CD1c-positive myeloid dendritic cell (primary cell): ENCODE results near the gene GATB.
"Not testable (repeated sequence)": the region's sequence is repeated elsewhere in the genome, so short reads cannot be mapped to it uniquely, and the experiment has no call there.

Experiments
- DNase-seq: peaks from one replicate; pipeline ENCODE4 v3.0.0-alpha.2; 2016; ENCODE audit errors: extremely low spot score

GATB gene

GRCh38 chr4:151731670-151732069 lies 29.1 kb downstream of the GATB start:
- DNase-seq = not testable (repeated sequence)

GRCh38 chr4:151729731-151730559 lies 30.9 kb downstream of the GATB start:
- no peak for DNase-seq

GRCh38 chr4:151728679-151729078 lies 32.1 kb downstream of the GATB start:
- no peak for DNase-seq

DNA sequence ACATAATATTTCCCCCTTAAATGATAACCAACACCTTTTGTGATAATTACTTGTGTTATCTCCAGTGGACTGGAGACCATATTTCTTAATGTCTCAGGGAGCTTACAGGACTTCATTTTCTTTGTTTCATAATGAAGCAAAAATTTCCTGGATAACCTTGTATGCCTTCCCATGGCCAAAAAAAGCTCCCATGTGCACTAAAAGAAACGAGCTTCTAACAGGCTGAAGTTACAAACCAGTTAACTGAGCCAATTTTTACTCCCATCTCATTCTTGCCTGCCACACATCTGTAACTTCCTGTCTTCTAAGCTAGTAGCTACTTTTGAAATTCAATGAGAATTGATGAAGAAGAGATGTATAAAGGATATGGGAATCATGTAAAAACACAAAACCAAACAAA lies 32.8 kb downstream of the GATB start:
- DNase-seq = no peak

DNA sequence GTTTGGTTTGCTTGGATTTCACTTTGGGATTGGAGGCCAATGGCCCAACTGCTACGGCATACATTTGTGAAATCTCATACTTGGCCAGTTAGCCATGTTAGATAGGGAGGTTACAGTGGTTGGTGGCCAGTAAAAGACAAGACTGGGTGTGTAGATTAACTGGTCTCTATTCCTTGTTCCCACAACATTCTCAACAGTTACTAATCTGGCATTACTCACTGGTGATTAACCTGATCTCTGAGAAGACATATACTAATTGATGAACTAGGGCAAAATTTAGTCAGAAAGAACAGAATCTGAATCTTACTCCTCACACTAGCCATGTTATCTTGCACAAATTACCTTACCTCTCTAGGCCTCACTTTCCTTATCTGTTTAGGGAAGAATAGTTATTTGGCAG lies 33.4 kb downstream of the GATB start:
- no peak for DNase-seq

- no peak for DNase-seq
Observed at GRCh38 chr4:151725087-151725486, 35.7 kb downstream of the GATB start.

- no peak for DNase-seq
Observed at GRCh38 chr4:151721916-151722315, 38.9 kb downstream of the GATB start.

DNA sequence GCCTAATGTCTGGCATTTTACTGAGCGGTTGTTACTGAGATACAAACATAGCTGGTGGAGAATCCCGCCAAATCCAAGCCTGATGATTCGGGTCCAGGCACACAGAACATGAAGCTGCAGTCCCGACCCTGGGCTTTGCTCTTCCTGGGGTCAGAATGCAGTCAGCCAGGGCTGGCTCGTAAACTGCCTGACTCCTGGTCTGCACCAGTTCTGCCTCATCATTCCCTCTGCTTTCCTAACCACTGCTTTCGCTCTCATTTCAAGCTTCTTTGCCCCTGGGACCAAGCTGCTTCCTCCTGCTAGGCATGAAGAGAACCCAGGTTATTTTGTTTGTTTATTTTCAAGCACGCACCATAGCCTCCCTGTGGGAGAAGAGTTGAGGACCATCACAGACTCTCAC lies 39.3 kb downstream of the GATB start:
- DNase-seq = no peak

DNA sequence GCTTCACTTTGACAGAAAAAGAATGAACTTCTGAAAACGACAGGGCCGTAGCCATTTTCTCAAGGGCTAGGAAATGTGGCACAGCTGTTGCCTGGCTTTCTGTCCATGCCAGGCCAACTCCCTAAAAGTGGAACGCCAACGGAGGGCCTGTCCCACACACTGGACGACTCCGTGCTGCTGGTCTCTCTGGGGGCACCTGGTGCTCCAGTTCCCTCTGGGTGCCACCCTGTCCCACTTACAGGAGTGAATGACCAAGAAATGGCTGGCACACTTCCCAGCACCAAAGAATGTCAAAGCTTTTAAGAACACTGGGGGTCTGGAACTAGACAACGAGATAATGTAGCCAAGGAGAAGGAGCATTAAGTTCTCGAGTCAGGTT lies 40.9 kb downstream of the GATB start:
- DNase-seq = no peak

GRCh38 chr4:151718984-151719955 lies 41.5 kb downstream of the GATB start:
- no peak for DNase-seq

GRCh38 chr4:151717909-151718628 lies 42.7 kb downstream of the GATB start:
- no peak for DNase-seq

DNA sequence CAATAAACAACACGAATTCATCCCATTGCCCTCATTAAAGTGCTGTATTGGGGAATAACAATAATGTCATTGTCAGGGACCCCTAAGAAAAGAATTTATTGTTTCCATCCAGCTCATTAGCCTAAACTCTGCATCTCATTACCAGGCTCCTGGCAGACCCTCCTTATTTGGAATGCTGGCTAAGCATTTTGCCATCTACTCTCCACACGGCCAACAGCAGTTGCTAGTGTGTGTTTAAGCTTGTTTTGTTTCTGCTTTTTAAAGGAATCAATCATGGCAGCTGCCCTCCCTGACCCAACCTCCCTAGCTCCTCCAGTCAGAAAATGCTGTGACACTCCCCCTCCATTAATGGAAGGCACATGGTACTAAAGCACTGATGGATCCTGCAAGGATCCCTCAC lies 43.5 kb downstream of the GATB start:
- no peak for DNase-seq

- no peak for DNase-seq
Observed at GRCh38 chr4:151716324-151716723, 44.5 kb downstream of the GATB start.

DNA sequence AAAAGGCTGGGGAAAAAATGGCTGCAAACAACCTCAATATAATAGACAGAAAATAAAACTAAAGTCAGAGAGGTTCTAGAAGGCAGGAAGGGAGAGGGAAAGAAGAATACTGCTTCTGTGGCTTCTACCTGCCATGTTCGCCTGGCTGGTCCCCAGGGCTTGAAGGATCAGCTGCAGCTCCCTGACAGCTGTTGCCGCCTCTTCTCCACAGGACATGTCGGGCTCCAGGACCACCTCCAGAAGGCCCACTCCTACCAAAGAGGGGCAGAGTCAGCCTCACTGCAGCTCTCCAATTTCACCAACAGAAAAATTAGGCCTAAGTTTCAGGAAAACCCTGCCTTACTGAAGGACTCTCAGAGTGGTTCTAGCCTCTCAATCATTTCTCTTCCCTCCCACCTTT lies 44.9 kb downstream of the GATB start:
- DNase-seq = no peak

DNA sequence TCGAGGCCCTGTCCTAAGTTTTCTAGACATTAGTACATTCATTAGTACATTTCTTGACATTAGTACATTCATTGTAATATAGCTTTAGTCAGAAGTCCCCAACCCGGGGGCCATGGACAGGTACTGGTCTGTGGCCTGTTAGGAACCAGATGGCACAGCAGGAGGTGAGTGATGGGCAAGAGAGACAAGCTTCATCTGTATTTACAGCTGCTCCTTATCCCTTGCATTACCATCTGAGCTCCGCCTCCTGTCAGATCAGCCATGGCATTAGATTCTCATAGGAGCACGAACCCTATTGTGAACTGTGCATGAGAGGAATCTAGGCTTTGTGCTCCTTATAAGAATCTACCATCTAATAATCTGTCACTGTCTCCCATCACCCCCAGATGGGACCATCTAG lies 48.0 kb downstream of the GATB start:
- DNase-seq = no peak

- DNase-seq = no peak
Observed at GRCh38 chr4:151711646-151712045, 49.2 kb downstream of the GATB start.

GRCh38 chr4:151709587-151709986 lies 51.2 kb downstream of the GATB start:
- no peak for DNase-seq

DNA sequence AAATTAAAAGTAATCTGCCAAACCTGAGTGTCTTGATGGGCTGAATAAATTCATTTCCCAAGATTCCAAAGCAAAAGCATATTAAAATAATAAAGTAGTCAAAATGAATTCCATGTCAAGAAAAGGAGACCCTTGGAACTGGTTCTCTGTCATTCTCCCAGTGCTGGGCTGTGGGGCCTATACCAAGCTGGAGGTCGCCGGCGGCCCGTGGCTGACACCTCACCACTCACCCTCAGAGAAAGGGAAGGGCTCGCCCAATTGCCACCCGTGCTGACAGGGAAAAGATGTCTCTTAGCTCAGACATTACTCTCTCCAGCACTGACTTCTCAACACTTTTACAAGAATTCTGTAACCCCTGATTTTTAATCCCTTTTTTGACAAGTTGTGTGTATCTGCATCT lies 51.7 kb downstream of the GATB start:
- DNase-seq = no peak

DNA sequence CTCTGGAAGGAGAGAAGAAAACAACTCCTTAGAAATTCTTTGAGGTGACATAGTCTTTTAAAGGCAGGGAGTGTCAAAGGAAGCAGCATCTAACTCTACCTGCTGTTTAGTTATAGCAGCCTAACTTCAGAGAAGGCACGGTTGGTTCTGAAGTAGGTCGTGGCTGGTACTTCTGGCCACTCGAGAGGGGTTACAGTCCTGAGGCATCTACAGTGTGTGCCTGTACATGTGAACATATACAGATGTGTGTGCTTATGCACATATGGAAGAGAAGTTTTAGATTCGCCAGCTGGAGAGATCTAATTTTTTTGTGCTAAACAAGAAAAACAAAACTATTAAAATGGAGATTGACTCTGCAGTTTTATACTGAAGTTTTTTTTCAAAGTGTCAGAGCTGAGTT lies 52.7 kb downstream of the GATB start:
- no peak for DNase-seq

DNA sequence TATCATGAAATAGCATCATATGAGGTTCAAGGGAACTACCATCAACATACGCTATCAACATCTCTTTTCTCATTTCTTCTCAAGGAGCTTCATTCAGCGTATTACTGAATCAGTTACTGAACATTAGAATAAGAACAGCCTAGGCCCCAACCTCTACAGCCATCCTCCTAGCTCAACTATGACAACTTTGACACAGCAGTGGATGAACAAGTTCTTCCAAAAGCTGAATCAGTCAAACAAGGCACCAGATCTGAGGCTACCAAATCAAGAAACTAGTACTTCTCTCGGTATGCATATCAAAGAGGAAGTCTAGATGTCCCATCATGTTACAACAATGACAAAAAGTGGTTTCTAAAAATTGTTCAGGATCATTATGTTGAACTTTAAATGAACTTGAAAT lies 57.4 kb downstream of the GATB start:
- DNase-seq = no peak

DNA sequence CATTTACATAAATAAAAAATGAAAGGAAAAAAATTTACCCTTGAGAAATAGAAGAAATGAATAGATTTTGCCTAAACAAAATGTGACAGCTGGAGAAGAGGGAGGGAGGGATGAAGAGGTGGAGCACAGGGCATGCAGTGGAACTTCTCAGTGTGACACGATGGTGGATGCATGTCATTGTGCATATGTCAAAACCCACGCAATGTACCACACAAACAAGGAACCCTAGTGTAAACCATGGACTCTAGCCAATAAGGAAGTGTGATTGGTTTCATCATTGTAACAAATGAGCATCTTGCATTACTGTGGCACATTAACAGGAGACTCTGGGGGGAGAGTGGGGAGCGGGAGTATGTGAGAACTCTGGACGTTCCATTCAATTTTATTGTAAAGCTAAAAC lies 58.6 kb downstream of the GATB start:
- DNase-seq = peak; percentile 48
